Activated naive CD4-positive, alpha-beta T cell treated with anti-CD3 and anti-CD28 coated beads, Interleukin-2, amount 10 ng/mL, durations not matched to agents 7 days and 5 days (primary cell): Measurements from ENCODE around the gene TLN1.

Source experiments
- CTCF ChIA-PET: fragments of 350-600 bp; sonication (Branson Sonifier 250); formaldehyde crosslinking; loops from one replicate; lab custom pipeline; 2021; ENCODE audit warnings: antibody characterized with exemption; lab: Charles Lee
- DNase-seq: peaks from one replicate; pipeline ENCODE4 v3.0.0-alpha.2; 2020
- H3K27ac Mint-ChIP-seq: one replicate; pipeline ENCODE4 v1.8.0; 2021; ENCODE audit warnings: mild to moderate bottlenecking, moderate library complexity, mixed read lengths
- H3K27me3 Mint-ChIP-seq: one replicate; pipeline ENCODE4 v1.8.0; 2021; ENCODE audit warnings: mild to moderate bottlenecking, mixed read lengths
- H3K36me3 Mint-ChIP-seq: one replicate; pipeline ENCODE4 v1.8.0; 2021; ENCODE audit warnings: mixed read lengths
- H3K4me1 Mint-ChIP-seq: one replicate; pipeline ENCODE4 v1.8.0; 2021; ENCODE audit warnings: mixed read lengths
- H3K4me3 Mint-ChIP-seq: one replicate; pipeline ENCODE4 v1.8.0; 2021; ENCODE audit warnings: mild to moderate bottlenecking, moderate library complexity, mixed read lengths
- H3K9me3 Mint-ChIP-seq: one replicate; pipeline ENCODE4 v1.8.0; 2021; ENCODE audit warnings: mixed read lengths

Gene TLN1

GRCh38 chr9:35732185-35732799 lies at the start of gene TLN1, which contains the start of gene CREB3:
TLN1 (minus strand) TSS chr9:35732195; CDS start chr9:35725694, 6,501 bp downstream.
CREB3 (plus strand) TSS chr9:35732666; CDS start chr9:35732773, 107 bp downstream.
- no peak within 1 kb of the TSS for H3K4me3 Mint-ChIP-seq
- peaks cover 23% of the 10 kb centered on the region for H3K36me3 Mint-ChIP-seq

GRCh38 chr9:35781066-35781465 lies 49.1 kb upstream of the TLN1 start:
- Mint-ChIP-seq H3K27ac (no peak overlapping the region), H3K9me3 (no peaks in the 10 kb centered on the region), H3K27me3 (no peaks in the 10 kb centered on the region), H3K4me3 (no peak overlapping the region), H3K36me3 (peaks cover 21% of the 10 kb centered on the region), H3K4me1 (no peaks in the 10 kb centered on the region)
- CTCF ChIA-PET: no interaction called here
- DNase-seq: no peak

More at GRCh38 chr9:35732185-35732799, at the start of gene TLN1, which contains the start of gene CREB3:
- CTCF ChIA-PET: interaction anchor here (0.8 to 5.0 kb wide), 13 partner anchors 9 to 129 kb away, joined by 3 to 25 read pairs (median 9); partner anchors contain the start of genes ARHGEF39, CCDC107, GBA2 and MSMP
- Mint-ChIP-seq H3K9me3 (no peaks in the 10 kb centered on the region), H3K27me3 (no peaks in the 10 kb centered on the region), H3K27ac (peak within 1 kb of the TSS; percentile 92), H3K4me1 (peaks cover 34% of the 10 kb centered on the region)
- peak; percentile 99 for DNase-seq

GRCh38 chr9:35778496-35778895 lies 46.5 kb upstream of the TLN1 start:
- H3K27me3 Mint-ChIP-seq: no peaks in the 10 kb centered on the region
- DNase-seq: no peak
- H3K9me3 Mint-ChIP-seq: no peaks in the 10 kb centered on the region
- H3K4me3 Mint-ChIP-seq: no peak overlapping the region
- CTCF ChIA-PET: interaction anchor here (0.8 to 1.9 kb wide), 4 partner anchors 12 to 166 kb away, joined by 3 to 9 read pairs (median 3); no protein-coding TSS in a partner anchor
- H3K36me3 Mint-ChIP-seq: peaks cover 12% of the 10 kb centered on the region
- no peaks in the 10 kb centered on the region for H3K4me1 Mint-ChIP-seq
- no peak overlapping the region for H3K27ac Mint-ChIP-seq

GRCh38 chr9:35776018-35776417 lies 44.0 kb upstream of the TLN1 start:
- CTCF ChIA-PET: interaction anchor here (0.8 to 1.8 kb wide), 3 partner anchors 9 to 106 kb away, joined by 3 to 8 read pairs (median 3); no protein-coding TSS in a partner anchor
- Mint-ChIP-seq H3K27me3 (no peaks in the 10 kb centered on the region), H3K4me3 (no peak overlapping the region), H3K27ac (peak overlapping the region; percentile 28), H3K9me3 (no peaks in the 10 kb centered on the region), H3K36me3 (peaks cover 8% of the 10 kb centered on the region), H3K4me1 (no peaks in the 10 kb centered on the region)
- DNase-seq: no peak

GRCh38 chr9:35774907-35775635 lies 43.1 kb upstream of the TLN1 start:
- H3K9me3 Mint-ChIP-seq: no peaks in the 10 kb centered on the region
- H3K4me3 Mint-ChIP-seq: no peak overlapping the region
- H3K36me3 Mint-ChIP-seq: peaks cover 3% of the 10 kb centered on the region

GRCh38 chr9:35771943-35772342 lies 39.9 kb upstream of the TLN1 start:
- no peak overlapping the region for H3K27ac Mint-ChIP-seq
- H3K9me3 Mint-ChIP-seq: no peaks in the 10 kb centered on the region
- DNase-seq: no peak
- H3K4me1 Mint-ChIP-seq: no peaks in the 10 kb centered on the region
- no peak overlapping the region for H3K4me3 Mint-ChIP-seq
- no peaks in the 10 kb centered on the region for H3K36me3 Mint-ChIP-seq
- H3K27me3 Mint-ChIP-seq: no peaks in the 10 kb centered on the region
- CTCF ChIA-PET: interaction anchor here (0.8 to 2.2 kb wide), 2 partner anchors 17 to 23 kb away, joined by 5 to 9 read pairs; no protein-coding TSS in a partner anchor

More at GRCh38 chr9:35774907-35775635, 43.1 kb upstream of the TLN1 start:
- H3K27ac Mint-ChIP-seq: no peak overlapping the region
- H3K27me3 Mint-ChIP-seq: no peaks in the 10 kb centered on the region
- CTCF ChIA-PET: interaction anchor here (0.8 to 1.8 kb wide), 3 partner anchors 10 to 107 kb away, joined by 3 to 8 read pairs (median 3); no protein-coding TSS in a partner anchor
- DNase-seq: no peak
- no peaks in the 10 kb centered on the region for H3K4me1 Mint-ChIP-seq

GRCh38 chr9:35771534-35771933 lies 39.5 kb upstream of the TLN1 start:
- DNase-seq: no peak
- Mint-ChIP-seq H3K4me3 (no peak overlapping the region), H3K4me1 (no peaks in the 10 kb centered on the region), H3K36me3 (no peaks in the 10 kb centered on the region), H3K27ac (no peak overlapping the region), H3K27me3 (no peaks in the 10 kb centered on the region), H3K9me3 (no peaks in the 10 kb centered on the region)
- CTCF ChIA-PET: interaction anchor here (1.1 to 2.2 kb wide), 2 partner anchors 17 to 19 kb away, joined by 4 to 9 read pairs; no protein-coding TSS in a partner anchor

GRCh38 chr9:35771075-35771433 lies 39.1 kb upstream of the TLN1 start:
- no peak for DNase-seq
- CTCF ChIA-PET: interaction anchor here (0.7 to 2.2 kb wide), 4 partner anchors 17 to 113 kb away, joined by 3 to 9 read pairs (median 4); partner anchors contain the start of genes CCDC107 and RMRP
- Mint-ChIP-seq H3K27me3 (no peaks in the 10 kb centered on the region), H3K4me3 (no peak overlapping the region), H3K9me3 (no peaks in the 10 kb centered on the region), H3K27ac (no peak overlapping the region), H3K4me1 (no peaks in the 10 kb centered on the region), H3K36me3 (no peaks in the 10 kb centered on the region)

GRCh38 chr9:35769763-35770162 lies 37.8 kb upstream of the TLN1 start:
- Mint-ChIP-seq H3K4me1 (no peaks in the 10 kb centered on the region), H3K9me3 (no peaks in the 10 kb centered on the region), H3K36me3 (no peaks in the 10 kb centered on the region), H3K27me3 (no peaks in the 10 kb centered on the region), H3K4me3 (no peak overlapping the region), H3K27ac (no peak overlapping the region)
- CTCF ChIA-PET: interaction anchor here (0.5 kb wide), 1 partner anchor 19 kb away, joined by 3 read pairs; no protein-coding TSS in a partner anchor
- no peak for DNase-seq

- H3K4me3 Mint-ChIP-seq: no peak overlapping the region
- H3K27me3 Mint-ChIP-seq: no peaks in the 10 kb centered on the region
- no peaks in the 10 kb centered on the region for H3K4me1 Mint-ChIP-seq
- no peak for DNase-seq
- no peaks in the 10 kb centered on the region for H3K9me3 Mint-ChIP-seq
- no peak overlapping the region for H3K27ac Mint-ChIP-seq
- H3K36me3 Mint-ChIP-seq: peaks cover 3% of the 10 kb centered on the region
- CTCF ChIA-PET: interaction anchor here (0.6 to 1.1 kb wide), 2 partner anchors 10 to 55 kb away, joined by 3 to 4 read pairs; no protein-coding TSS in a partner anchor
These were observed 35.5 kb upstream of the TLN1 start for GRCh38 chr9:35767458-35767857.

GRCh38 chr9:35766997-35767396 lies 35.0 kb upstream of the TLN1 start:
- H3K4me3 Mint-ChIP-seq: no peak overlapping the region
- CTCF ChIA-PET: interaction anchor here (0.7 to 1.1 kb wide), 2 partner anchors 10 to 55 kb away, joined by 3 to 4 read pairs; no protein-coding TSS in a partner anchor
- peaks cover 3% of the 10 kb centered on the region for H3K36me3 Mint-ChIP-seq
- no peaks in the 10 kb centered on the region for H3K9me3 Mint-ChIP-seq
- H3K27me3 Mint-ChIP-seq: no peaks in the 10 kb centered on the region
- H3K4me1 Mint-ChIP-seq: no peaks in the 10 kb centered on the region
- DNase-seq: no peak
- no peak overlapping the region for H3K27ac Mint-ChIP-seq

GRCh38 chr9:35763803-35764202 lies 31.8 kb upstream of the TLN1 start:
- no peaks in the 10 kb centered on the region for H3K27me3 Mint-ChIP-seq
- CTCF ChIA-PET: no interaction called here
- H3K9me3 Mint-ChIP-seq: no peaks in the 10 kb centered on the region
- DNase-seq: no peak
- no peak overlapping the region for H3K27ac Mint-ChIP-seq
- peaks cover 19% of the 10 kb centered on the region for H3K4me1 Mint-ChIP-seq
- no peak overlapping the region for H3K4me3 Mint-ChIP-seq
- H3K36me3 Mint-ChIP-seq: peaks cover 13% of the 10 kb centered on the region

- no peak for DNase-seq
- no peaks in the 10 kb centered on the region for H3K9me3 Mint-ChIP-seq
- peaks cover 25% of the 10 kb centered on the region for H3K4me1 Mint-ChIP-seq
- no peak overlapping the region for H3K27ac Mint-ChIP-seq
- CTCF ChIA-PET: no interaction called here
- no peak overlapping the region for H3K4me3 Mint-ChIP-seq
- no peaks in the 10 kb centered on the region for H3K27me3 Mint-ChIP-seq
- H3K36me3 Mint-ChIP-seq: peaks cover 13% of the 10 kb centered on the region
These were observed 31.2 kb upstream of the TLN1 start for GRCh38 chr9:35763181-35763580.

- Mint-ChIP-seq H3K27me3 (peaks cover 3% of the 10 kb centered on the region), H3K27ac (no peak overlapping the region), H3K9me3 (no peaks in the 10 kb centered on the region), H3K4me3 (no peak overlapping the region), H3K36me3 (peaks cover 15% of the 10 kb centered on the region), H3K4me1 (peaks cover 44% of the 10 kb centered on the region)
- DNase-seq: no peak
- CTCF ChIA-PET: interaction anchor here (0.8 to 1.4 kb wide), 3 partner anchors 12 to 115 kb away, joined by 3 to 5 read pairs (median 4); partner anchors contain the start of genes GBA2 and RGP1
These were observed 28.7 kb upstream of the TLN1 start for GRCh38 chr9:35760651-35761050.
